ENCODE results near the gene TCTA.
"Not testable (repeated sequence)": the region's sequence is repeated elsewhere in the genome, so short reads cannot be mapped to it uniquely, and the experiment has no call there.

The TCTA gene

DNA sequence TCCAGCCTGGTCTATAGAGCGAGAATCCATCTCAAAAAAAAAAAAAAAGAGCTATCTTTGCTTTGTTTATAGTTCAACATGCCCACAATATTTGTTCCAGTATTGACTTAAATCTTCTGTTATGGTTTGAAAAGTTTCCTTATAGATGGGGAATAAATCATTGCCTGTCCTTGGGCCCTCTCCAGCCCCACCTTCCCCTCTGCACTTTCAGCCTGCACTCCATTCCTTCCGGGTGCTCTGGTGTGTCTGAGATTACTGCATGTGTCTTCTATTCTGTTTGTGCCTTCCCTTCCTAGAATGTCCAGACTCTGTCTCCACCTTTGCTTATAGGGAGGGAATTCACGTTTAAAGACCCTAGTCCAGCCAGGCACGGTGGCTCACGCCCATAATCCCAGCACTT, 28.8 kb upstream of the TCTA start:
- TF ChIP-seq, protein P1, sequence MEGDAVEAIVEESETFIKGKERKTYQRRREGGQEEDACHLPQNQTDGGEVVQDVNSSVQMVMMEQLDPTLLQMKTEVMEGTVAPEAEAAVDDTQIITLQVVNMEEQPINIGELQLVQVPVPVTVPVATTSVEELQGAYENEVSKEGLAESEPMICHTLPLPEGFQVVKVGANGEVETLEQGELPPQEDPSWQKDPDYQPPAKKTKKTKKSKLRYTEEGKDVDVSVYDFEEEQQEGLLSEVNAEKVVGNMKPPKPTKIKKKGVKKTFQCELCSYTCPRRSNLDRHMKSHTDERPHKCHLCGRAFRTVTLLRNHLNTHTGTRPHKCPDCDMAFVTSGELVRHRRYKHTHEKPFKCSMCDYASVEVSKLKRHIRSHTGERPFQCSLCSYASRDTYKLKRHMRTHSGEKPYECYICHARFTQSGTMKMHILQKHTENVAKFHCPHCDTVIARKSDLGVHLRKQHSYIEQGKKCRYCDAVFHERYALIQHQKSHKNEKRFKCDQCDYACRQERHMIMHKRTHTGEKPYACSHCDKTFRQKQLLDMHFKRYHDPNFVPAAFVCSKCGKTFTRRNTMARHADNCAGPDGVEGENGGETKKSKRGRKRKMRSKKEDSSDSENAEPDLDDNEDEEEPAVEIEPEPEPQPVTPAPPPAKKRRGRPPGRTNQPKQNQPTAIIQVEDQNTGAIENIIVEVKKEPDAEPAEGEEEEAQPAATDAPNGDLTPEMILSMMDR (IDR thresholded peaks at IDR 0.05; ENCODE audit: insufficient read depth, missing control alignments): no peak
- FAIRE-seq: no peak
- DNase-seq (ENCODE audit: insufficient read length, low spot score): no peak

DNA sequence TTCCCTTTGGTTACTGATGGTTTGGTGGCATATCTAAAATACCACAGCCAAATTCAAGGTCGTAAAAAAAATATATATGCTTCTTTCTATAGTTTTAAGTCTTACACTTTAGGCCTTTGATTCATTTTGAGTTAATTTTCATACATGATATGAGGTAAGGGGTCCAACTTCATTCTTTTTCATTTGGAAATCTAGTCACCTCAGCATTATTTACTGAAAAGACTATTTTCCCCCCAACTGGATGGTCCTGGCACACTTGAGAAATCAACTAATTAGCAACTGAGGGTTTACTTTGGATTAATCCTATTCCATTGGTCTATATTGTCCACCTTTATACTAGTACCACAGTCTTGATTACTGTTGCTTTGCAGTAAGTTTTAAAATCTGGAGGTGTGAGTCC, 26.6 kb upstream of the TCTA start:
- no peak for FAIRE-seq
- TF ChIP-seq, protein P1 (IDR thresholded peaks at IDR 0.05; ENCODE audit: insufficient read depth, missing control alignments): no peak
- no peak for DNase-seq (ENCODE audit: insufficient read length, low spot score)

DNA sequence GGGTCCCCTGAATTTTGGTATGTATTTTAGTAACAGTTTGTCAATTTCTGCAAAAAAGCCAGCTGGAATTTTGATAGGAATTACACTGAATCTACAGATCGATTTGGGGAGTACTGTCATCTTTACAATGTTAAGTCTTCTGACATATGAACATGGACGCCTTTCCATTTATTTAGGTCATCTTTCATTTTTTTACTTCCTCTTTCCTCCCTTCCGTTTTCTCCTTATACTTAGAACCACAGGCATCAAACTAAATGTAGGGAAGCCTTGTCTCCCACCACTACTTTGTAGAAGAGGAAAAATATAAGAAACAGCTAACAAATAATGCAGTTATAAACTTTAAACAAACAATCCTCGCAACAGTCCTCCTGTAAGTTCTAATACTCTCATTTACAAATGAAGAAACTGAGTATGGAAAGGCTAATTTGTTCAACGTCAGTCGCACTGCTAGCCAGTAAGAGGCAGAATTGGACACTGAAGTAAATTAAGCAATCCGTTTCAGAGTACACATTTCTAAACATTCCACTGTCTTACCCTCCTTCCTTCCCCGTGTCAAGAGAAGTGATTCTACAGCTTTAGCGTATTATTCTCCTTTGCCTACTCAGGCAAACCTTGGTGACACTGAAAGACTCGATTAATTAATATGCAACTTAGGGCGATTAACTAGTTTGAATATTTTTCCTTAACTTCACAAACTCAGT, 26.0 kb upstream of the TCTA start:
- TF ChIP-seq, protein P1 (IDR thresholded peaks at IDR 0.05; ENCODE audit: insufficient read depth, missing control alignments): no peak
- no peak for DNase-seq (ENCODE audit: insufficient read length, low spot score)
- FAIRE-seq: no peak

DNA sequence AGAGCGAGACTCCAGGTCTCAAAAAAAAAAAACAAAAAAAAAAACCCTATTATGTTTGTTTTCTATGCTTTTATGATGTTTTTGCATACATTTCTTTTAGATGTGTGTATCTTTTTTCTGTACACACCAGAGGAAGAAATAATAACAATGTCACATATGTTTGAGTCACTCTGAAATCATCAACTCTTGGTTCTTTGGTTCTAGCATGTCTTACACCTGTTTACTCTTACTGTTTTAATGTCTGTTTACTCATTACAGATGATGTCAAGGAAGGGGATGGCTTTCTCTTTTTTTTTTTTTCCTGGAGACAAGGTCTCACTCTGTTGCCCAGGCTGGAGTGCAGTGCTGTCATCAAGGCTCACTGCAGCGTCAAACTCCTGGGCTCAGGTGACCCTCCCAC, 24.5 kb upstream of the TCTA start:
- TF ChIP-seq, protein P1 (IDR thresholded peaks at IDR 0.05; ENCODE audit: insufficient read depth, missing control alignments): no peak
- DNase-seq (ENCODE audit: insufficient read length, low spot score) (no peak), FAIRE-seq (no peak)

DNA sequence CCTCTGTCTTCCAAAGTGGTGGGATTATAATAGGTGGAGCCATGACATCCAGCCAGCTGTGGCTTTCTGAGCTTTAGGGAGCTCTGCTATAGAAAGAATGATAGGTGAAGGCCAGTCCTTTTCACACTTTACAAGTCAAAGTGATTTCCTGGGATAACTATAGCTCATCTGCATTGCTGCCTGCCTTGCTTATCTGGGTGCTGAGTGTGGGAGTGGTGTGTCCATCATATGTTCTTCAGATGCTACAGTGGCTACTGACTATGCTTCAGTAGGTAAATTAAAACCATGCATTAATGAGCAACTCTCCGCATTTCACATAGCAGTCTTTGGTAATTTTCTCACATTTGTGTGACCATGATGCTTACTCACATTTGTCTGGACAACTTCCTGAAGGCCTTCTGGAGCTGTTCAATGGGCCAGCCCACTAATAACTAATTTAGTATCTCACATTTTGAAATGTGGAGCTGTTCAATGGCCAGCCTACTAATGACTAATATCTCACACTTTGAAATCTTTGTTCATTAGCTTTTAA, 23.9 kb upstream of the TCTA start:
- DNase-seq (ENCODE audit: insufficient read length, low spot score) (no peak), FAIRE-seq (no peak)
- TF ChIP-seq, protein P1 (IDR thresholded peaks at IDR 0.05; ENCODE audit: insufficient read depth, missing control alignments): no peak

DNA sequence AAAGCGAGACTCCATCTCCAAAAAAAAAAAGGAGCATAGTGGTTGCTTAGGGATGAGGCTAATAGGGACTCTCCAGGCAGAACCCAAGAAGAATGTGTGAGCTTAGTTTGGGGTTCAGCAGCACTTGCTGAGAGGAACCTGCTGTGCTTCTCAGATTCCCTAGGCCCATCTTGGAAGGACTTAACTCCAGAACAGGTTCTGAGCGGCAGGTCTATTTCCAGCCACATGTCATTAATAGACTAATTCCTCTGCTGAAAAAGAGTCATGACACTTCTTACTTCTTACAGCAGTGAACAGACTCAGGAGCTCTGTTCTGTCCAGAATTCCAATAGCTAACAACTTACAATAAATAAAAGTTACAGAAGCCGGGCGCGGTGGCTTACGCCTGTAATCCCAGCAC, 22.9 kb upstream of the TCTA start:
- no peak for FAIRE-seq
- no peak for DNase-seq (ENCODE audit: insufficient read length, low spot score)
- TF ChIP-seq, protein P1 (IDR thresholded peaks at IDR 0.05; ENCODE audit: insufficient read depth, missing control alignments): no peak

GRCh38 chr3:49391310-49391709, 20.9 kb upstream of the TCTA start:
- FAIRE-seq; DNase-seq (ENCODE audit: insufficient read length, low spot score): not testable (repeated sequence)

Data from D721Med (cell line).